Eye (tissue), 1 donor: Measurements from ENCODE around the gene KNSTRN.

Source experiments
- DNase-seq: peaks from one replicate; pipeline ENCODE4 v3.0.0-alpha.2; 2015

The KNSTRN gene

GRCh38 chr15:40366457-40367370 lies 15.8 kb upstream of the KNSTRN start:
- no peak for DNase-seq

- no peak for DNase-seq
These were observed 15.2 kb upstream of the KNSTRN start for GRCh38 chr15:40367371-40367685.

GRCh38 chr15:40367686-40368611 lies 14.6 kb upstream of the KNSTRN start:
- peak; percentile 94 for DNase-seq

- DNase-seq: no peak
These were observed 13.6 kb upstream of the KNSTRN start for GRCh38 chr15:40368719-40369473.

GRCh38 chr15:40369474-40369869 lies 13.0 kb upstream of the KNSTRN start:
- DNase-seq: no peak

GRCh38 chr15:40369971-40370370 lies 12.6 kb upstream of the KNSTRN start:
- DNase-seq: no peak

GRCh38 chr15:40372981-40373380 lies 9.5 kb upstream of the KNSTRN start:
- DNase-seq: no peak

- DNase-seq: no peak
These were observed 4.9 kb upstream of the KNSTRN start for GRCh38 chr15:40377606-40378005.

- DNase-seq: no peak
These were observed 3.1 kb upstream of the KNSTRN start for GRCh38 chr15:40379374-40379773.

GRCh38 chr15:40379853-40380252 lies 2.7 kb upstream of the KNSTRN start:
- no peak for DNase-seq

- no peak for DNase-seq
These were observed 1.9 kb upstream of the KNSTRN start for GRCh38 chr15:40380636-40381035.

GRCh38 chr15:40381818-40382529 lies 547 bp upstream of the KNSTRN start:
- DNase-seq: no peak

GRCh38 chr15:40386480-40386879 lies 4.0 kb downstream of the KNSTRN start:
- no peak for DNase-seq

GRCh38 chr15:40388941-40389823 lies 6.7 kb downstream of the KNSTRN start:
- DNase-seq: no peak

GRCh38 chr15:40389824-40390595 lies 7.5 kb downstream of the KNSTRN start:
- DNase-seq: no peak

- DNase-seq: no peak
These were observed 10.7 kb downstream of the KNSTRN start for GRCh38 chr15:40392986-40393948.

GRCh38 chr15:40397688-40398412 lies 15.3 kb downstream of the KNSTRN start:
- DNase-seq: no peak

- DNase-seq: no peak
These were observed 15.9 kb downstream of the KNSTRN start for GRCh38 chr15:40398413-40398873.
